ENCODE data around the gene PRRC1. TPM values are rescaled to one million over a fixed set of nuclear protein-coding genes. Genes with fewer than 3 reads are reported as not detected.

Gene PRRC1
- 81.9 and 93.0 TPM in 2 replicates for total RNA-seq

DNA sequence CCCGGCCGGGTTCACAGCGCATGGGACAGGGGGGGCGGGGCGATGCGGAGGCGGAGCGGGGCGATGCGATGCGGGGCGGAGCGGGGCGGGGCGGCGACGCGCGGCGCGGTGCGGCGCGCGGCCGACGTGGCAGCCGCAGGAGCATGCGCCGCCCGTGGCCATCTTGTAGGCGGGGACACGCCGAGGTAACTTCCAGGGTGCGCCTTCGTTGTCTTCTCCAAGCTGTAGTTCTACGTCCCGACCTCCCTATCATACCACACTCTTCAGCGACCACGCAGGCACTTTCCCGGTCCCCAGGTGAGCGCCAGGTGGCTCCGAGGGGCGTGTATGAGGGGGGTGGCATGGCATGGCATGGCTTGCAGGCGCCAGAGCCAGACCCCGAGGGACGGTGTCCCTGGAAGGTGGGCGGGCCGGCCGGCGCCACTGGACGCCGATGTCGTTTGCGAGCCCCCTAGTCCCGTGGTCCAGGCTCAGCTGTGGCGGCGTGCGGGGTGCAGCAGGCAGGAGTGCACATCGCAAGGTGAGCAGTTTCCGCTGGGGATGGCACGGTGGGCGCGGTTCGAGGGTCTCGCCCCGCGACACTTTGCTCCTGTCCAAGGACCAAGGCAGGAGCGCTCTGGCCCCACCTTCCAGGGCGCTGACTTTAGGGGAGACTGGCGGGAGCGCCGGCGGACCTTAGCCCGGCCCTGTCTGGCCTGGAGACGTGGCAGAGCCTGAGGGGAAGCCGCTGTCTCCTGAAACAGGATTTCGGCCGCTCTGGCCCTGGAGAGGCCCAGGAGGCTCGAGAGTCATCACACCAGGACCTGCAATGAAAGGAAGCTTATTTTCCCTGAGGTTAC lies at the start of gene PRRC1:
PRRC1 (plus strand) TSS at position 161 of the 839 bp plus-strand sequence. CDS start 5,840 bp downstream, outside the sequence.

Other genes with a start within 250 kb of the PRRC1 start
- 0.22 and 4.2 TPM in 2 replicates for gene MEGF10, start 226.8 kb upstream of the PRRC1 start, total RNA-seq
- not detected in 2 replicates for gene CTXN3, start 131.4 kb downstream of the PRRC1 start, total RNA-seq
- not detected in 2 replicates for gene CCDC192, start 185.8 kb downstream of the PRRC1 start, total RNA-seq